HEK293 (cell line): ENCODE results near the gene TNFRSF6B.

Source experiments
- CTCF ChIA-PET: fragments of 350-600 bp; formaldehyde crosslinking; extraction: SDS; loops from one replicate; lab custom pipeline; 2021; ENCODE audit warnings: antibody characterized with exemption; lab: Yijun Ruan, JAX
- POLR2A ChIA-PET: fragments of 300-600 bp; formaldehyde crosslinking; extraction: SDS; loops from one replicate; lab custom pipeline; 2020; ENCODE audit warnings: antibody characterized with exemption, inconsistent platforms; lab: Yijun Ruan, JAX
- H3K27ac ChIP-seq: fragments of 200-500 bp; sonication (Bioruptor generic); 2 replicates; pipeline ENCODE4 v1.5.1; 2014; ENCODE audit warnings: low read depth, low read length, control low read depth, inconsistent platforms; ENCODE audit errors: extremely low read depth
- H3K36me3 ChIP-seq, 2 experiments: fragments of 200-500 bp in 1 of 2; sonication (Bioruptor generic) in 1 of 2; 1 replicate in 1 of 2; 2 replicates in 1 of 2; pipeline ENCODE4 v1.5.1; 2014 to 2017; ENCODE audit warnings: inconsistent platforms in 2 of 2, low read length in 2 of 2; ENCODE audit not compliant: control insufficient read depth in 2 of 2, insufficient read depth in 1 of 2
- H3K4me1 ChIP-seq: fragments of 200-500 bp; sonication (Bioruptor generic); 2 replicates; pipeline ENCODE4 v1.5.1; 2014; ENCODE audit warnings: mild to moderate bottlenecking, low read length, inconsistent platforms; ENCODE audit not compliant: control insufficient read depth, insufficient read depth
- H3K4me3 ChIP-seq: 2 replicates; pipeline ENCODE4 v1.5.1; 2011; ENCODE audit warnings: low read depth, mild to moderate bottlenecking, control low read depth, low read length, moderate library complexity
- H3K9me3 ChIP-seq: fragments of 200-500 bp; sonication (Bioruptor generic); 2 replicates; pipeline ENCODE4 v1.5.1; 2014; ENCODE audit warnings: low read depth, low read length, inconsistent platforms; ENCODE audit not compliant: control insufficient read depth, insufficient read depth
- SALL2 ChIP-seq: fragments of 450-650 bp; formaldehyde crosslinking; IDR thresholded peaks from 2 replicates; pipeline ENCODE4 v1.5.0; 2017; ENCODE audit warnings: missing biosample characterization, mild to moderate bottlenecking, missing genetic modification characterization, borderline replicate concordance
- SETDB1 ChIP-seq: IDR thresholded peaks from one replicate; pipeline ENCODE4 v1.6.1; 2017; ENCODE audit warnings: mild to moderate bottlenecking, low read length, moderate library complexity, mixed read lengths; ENCODE audit not compliant: insufficient read length
- SP2 ChIP-seq: fragments of 450-650 bp; formaldehyde crosslinking; IDR thresholded peaks from 2 replicates; pipeline ENCODE4 v1.5.1; 2016; ENCODE audit warnings: missing biosample characterization, missing genetic modification characterization
- TSHZ1 ChIP-seq: fragments of 450-650 bp; formaldehyde crosslinking; IDR thresholded peaks from 2 replicates; pipeline ENCODE4 v1.5.1; 2016; ENCODE audit warnings: missing biosample characterization, missing genetic modification characterization, borderline replicate concordance
- ZBTB44 ChIP-seq: fragments of 450-650 bp; IDR thresholded peaks from 2 replicates; pipeline ENCODE4 v1.5.1; 2018; ENCODE audit warnings: missing biosample characterization, mild to moderate bottlenecking, missing genetic modification characterization
- ZNF214 ChIP-seq: fragments of 450-650 bp; formaldehyde crosslinking; IDR thresholded peaks from 2 replicates; pipeline ENCODE4 v1.5.1; 2017; ENCODE audit warnings: missing biosample characterization, mild to moderate bottlenecking, missing genetic modification characterization, borderline replicate concordance
- ZNF223 ChIP-seq: fragments of 450-650 bp; formaldehyde crosslinking; IDR thresholded peaks from 2 replicates; pipeline ENCODE4 v1.5.1; 2016; ENCODE audit warnings: missing biosample characterization, missing genetic modification characterization
- ZNF292 ChIP-seq: fragments of 450-650 bp; formaldehyde crosslinking; IDR thresholded peaks from 2 replicates; pipeline ENCODE4 v1.5.1; 2016; ENCODE audit warnings: low read depth, missing biosample characterization, missing genetic modification characterization, borderline replicate concordance
- ZNF404 ChIP-seq: fragments of 450-650 bp; formaldehyde crosslinking; IDR thresholded peaks from 2 replicates; pipeline ENCODE4 v1.5.1; 2017; ENCODE audit warnings: missing biosample characterization, missing genetic modification characterization
- ZNF416 ChIP-seq: fragments of 450-650 bp; formaldehyde crosslinking; IDR thresholded peaks from 2 replicates; pipeline ENCODE4 v1.5.1; 2016; ENCODE audit warnings: missing biosample characterization, missing genetic modification characterization
- ZNF449 ChIP-seq: fragments of 450-650 bp; formaldehyde crosslinking; IDR thresholded peaks from 2 replicates; pipeline ENCODE4 v1.5.1; 2017; ENCODE audit warnings: missing biosample characterization, mild to moderate bottlenecking, missing genetic modification characterization, moderate library complexity
- ZNF530 ChIP-seq: fragments of 450-650 bp; formaldehyde crosslinking; IDR thresholded peaks from 2 replicates; pipeline ENCODE4 v1.5.1; 2016; ENCODE audit warnings: low read depth, missing biosample characterization, missing genetic modification characterization
- ZNF555 ChIP-seq: fragments of 450-650 bp; formaldehyde crosslinking; conservative IDR thresholded peaks from 2 replicates; pipeline ENCODE4 v1.5.1; 2017; ENCODE audit warnings: missing biosample characterization, mild to moderate bottlenecking, missing genetic modification characterization, inconsistent platforms
- ZNF558 ChIP-seq: fragments of 450-650 bp; formaldehyde crosslinking; IDR thresholded peaks from 2 replicates; pipeline ENCODE4 v1.5.1; 2016; ENCODE audit warnings: missing biosample characterization, missing genetic modification characterization
- ZNF560 ChIP-seq: fragments of 450-650 bp; formaldehyde crosslinking; IDR thresholded peaks from 2 replicates; pipeline ENCODE4 v1.5.1; 2017; ENCODE audit warnings: missing biosample characterization, missing genetic modification characterization, borderline replicate concordance
- ZNF626 ChIP-seq: fragments of 450-650 bp; sonication (Bioruptor Pico); formaldehyde crosslinking; IDR thresholded peaks from 2 replicates; pipeline ENCODE4 v1.5.1; 2018; ENCODE audit warnings: missing biosample characterization, missing genetic modification characterization, inconsistent platforms
- ZNF76 ChIP-seq: fragments of 450-650 bp; formaldehyde crosslinking; IDR thresholded peaks from 2 replicates; pipeline ENCODE4; 2016; ENCODE audit warnings: low read depth, missing biosample characterization, missing genetic modification characterization, borderline replicate concordance
- ZNF776 ChIP-seq: fragments of 450-650 bp; formaldehyde crosslinking; IDR thresholded peaks from 2 replicates; pipeline ENCODE4 v1.5.0; 2017; ENCODE audit warnings: missing biosample characterization, missing genetic modification characterization, borderline replicate concordance
- ZSCAN30 ChIP-seq: fragments of 450-650 bp; IDR thresholded peaks from 2 replicates; pipeline ENCODE4 v1.5.1; 2018; ENCODE audit warnings: missing biosample characterization, mild to moderate bottlenecking, missing genetic modification characterization, moderate library complexity

TNFRSF6B gene

GRCh38 chr20:63661108-63661507 lies 35.3 kb upstream of the TNFRSF6B start:
- TF ChIP-seq ZNF214 (tag by site-specific recombination): no peak
- TF ChIP-seq ZNF292 (tag by site-specific recombination): no peak
- no peak for TF ChIP-seq SETDB1
- no peak for TF ChIP-seq ZNF560 (tag by site-specific recombination)
- no peak for TF ChIP-seq ZNF776
- no peak for TF ChIP-seq ZNF530 (tag by site-specific recombination)
- TF ChIP-seq ZBTB44: no peak
- no peak for TF ChIP-seq ZSCAN30
- no peak for TF ChIP-seq SP2 (tag by site-specific recombination)
- TF ChIP-seq ZNF223 (tag by site-specific recombination): no peak
- no peak for TF ChIP-seq ZNF76 (tag by site-specific recombination)
- no peak for TF ChIP-seq ZNF626
- TF ChIP-seq ZNF404 (tag by site-specific recombination): no peak
- TF ChIP-seq ZNF555: no peak
- TF ChIP-seq ZNF558: no peak
- TF ChIP-seq ZNF449 (tag by site-specific recombination): no peak
- TF ChIP-seq ZNF416 (tag by site-specific recombination): no peak
- TF ChIP-seq SALL2 (tag by site-specific recombination): no peak
- TF ChIP-seq TSHZ1 (tag by site-specific recombination): no peak

More at GRCh38 chr20:63661108-63661507, 35.3 kb upstream of the TNFRSF6B start:
- Histone ChIP-seq H3K9me3 (no peaks in the 10 kb centered on the region), H3K36me3 (peaks cover 0 to 59% of the 10 kb centered on the region in 2 experiments; a peak in 1 of 3 replicates), H3K4me3 (no peak overlapping the region), H3K27ac (no peak overlapping the region), H3K4me1 (no peaks in the 10 kb centered on the region)
- ChIA-PET POLR2A (interaction anchor here (0.7 kb wide), 1 partner anchor 21 kb away, joined by 3 read pairs; no protein-coding TSS in a partner anchor), CTCF (no interaction called here)
